Keratinocyte (primary cell): ENCODE data around the gene MPO.

ENCODE experiments used
- CTCF ChIP-seq, 3 experiments: IDR thresholded peaks in 1 of 3; conservative IDR thresholded peaks in 1 of 3; optimal IDR thresholded peaks in 1 of 3; 2 replicates in 2 of 3; 3 replicates in 1 of 3; pipeline versions ENCODE3 to v1.5.1; 2011; ENCODE audit warnings: low read length in 3 of 3, mild to moderate bottlenecking in 3 of 3, moderate library complexity in 2 of 3, control low read depth in 1 of 3, inconsistent platforms in 1 of 3; ENCODE audit not compliant: insufficient read depth in 2 of 3; ENCODE audit errors: extremely low read depth in 1 of 3
- EZH2 ChIP-seq: IDR thresholded peaks from one replicate; pipeline ENCODE4 v1.6.1; 2012; ENCODE audit warnings: inconsistent platforms, mild to moderate bottlenecking, low read length, moderate library complexity

GRCh38 chr17:58304750-58305486, 24.2 kb upstream of the MPO start:
- TF ChIP-seq CTCF (optimal IDR thresholded peaks at IDR 0.05 in 1 of 3, IDR thresholded peaks at IDR 0.05 in 1 of 3, conservative IDR thresholded peaks at IDR 0.05 in 1 of 3; ENCODE audit: extremely low read depth in 1 of 3, insufficient read depth in 2 of 3, low read length in 3 of 3) = no peak
- TF ChIP-seq EZH2 = no peak
